SJSA1 (cell line): ENCODE data around the gene TTLL13. TPM values are rescaled to one million over a fixed set of nuclear protein-coding genes. Genes with fewer than 3 reads are reported as not detected.
"Not testable (repeated sequence)": the region's sequence is repeated elsewhere in the genome, so short reads cannot be mapped to it uniquely, and the experiment has no call there.

Experiments
- DNase-seq, 2 experiments: peaks; one replicate each; pipeline ENCODE4 v3.0.0-alpha.2; 2015 to 2020; ENCODE audit warnings: low spot score in 2 of 2, low read depth in 1 of 2
- H3K27ac ChIP-seq: fragments of 250-450 bp; sonication (Bioruptor Pico); 2 replicates; pipeline ENCODE4 v1.5.1; 2020; ENCODE audit warnings: mild to moderate bottlenecking, moderate library complexity
- H3K27me3 ChIP-seq: fragments of 250-450 bp; sonication (Bioruptor Pico); replicated peaks from 2 replicates; pipeline ENCODE4 v1.5.1; 2020; ENCODE audit warnings: mild to moderate bottlenecking, moderate library complexity
- H3K36me3 ChIP-seq: fragments of 250-450 bp; sonication (Bioruptor Pico); 2 replicates; pipeline ENCODE4 v1.5.1; 2020; ENCODE audit warnings: mild to moderate bottlenecking
- H3K4me1 ChIP-seq: fragments of 250-450 bp; sonication (Bioruptor Pico); replicated peaks from 2 replicates; pipeline ENCODE4 v1.6.1; 2021; ENCODE audit warnings: mild to moderate bottlenecking
- H3K4me3 ChIP-seq: fragments of 250-450 bp; sonication (Bioruptor Pico); 2 replicates; pipeline ENCODE4 v1.5.1; 2020; ENCODE audit warnings: mild to moderate bottlenecking
- H3K9me3 ChIP-seq: fragments of 250-450 bp; sonication (Bioruptor Pico); replicated peaks from 2 replicates; pipeline ENCODE4 v1.5.1; 2020; ENCODE audit warnings: mild to moderate bottlenecking
- total RNA-seq: library from RNA; depleted of rRNA; stranded (reverse); fragments of >200 nt; shearing (Covaris generic); gene quantifications from 2 replicates; pipeline ENCODE4 v1.2.3, GENCODE V29; 2014

Gene TTLL13
- total RNA-seq, 1 experiment from 2014 or later = not detected

- Histone ChIP-seq H3K4me1 (peaks cover 27% of the 10 kb centered on the region), H3K27me3 (no peaks in the 10 kb centered on the region)
- DNase-seq = peak; percentile 91 to 96
Observed at GRCh38 chr15:90265271-90266060, 16.1 kb downstream of the TTLL13 start, which contains the start of gene NGRN. Gene NGRN (plus strand): TSS chr15:90265672. CDS start chr15:90265713, 41 bp downstream.

GRCh38 chr15:90266061-90266431, 16.7 kb downstream of the TTLL13 start:
- Histone ChIP-seq H3K27ac (peak overlapping the region; percentile 94), H3K4me1 (peaks cover 27% of the 10 kb centered on the region), H3K4me3 (peak overlapping the region; percentile 81), H3K36me3 (peaks cover 34% of the 10 kb centered on the region), H3K27me3 (no peaks in the 10 kb centered on the region), H3K9me3 (no peaks in the 10 kb centered on the region)
- DNase-seq = no peak

More at GRCh38 chr15:90265271-90266060, 16.1 kb downstream of the TTLL13 start, which contains the start of gene NGRN:
- peak within 1 kb of the TSS; percentile 81 for H3K4me3 ChIP-seq
- H3K27ac ChIP-seq = peak within 1 kb of the TSS; percentile 94
- no peaks in the 10 kb centered on the region for H3K9me3 ChIP-seq
- H3K36me3 ChIP-seq = peaks cover 29% of the 10 kb centered on the region

DNA sequence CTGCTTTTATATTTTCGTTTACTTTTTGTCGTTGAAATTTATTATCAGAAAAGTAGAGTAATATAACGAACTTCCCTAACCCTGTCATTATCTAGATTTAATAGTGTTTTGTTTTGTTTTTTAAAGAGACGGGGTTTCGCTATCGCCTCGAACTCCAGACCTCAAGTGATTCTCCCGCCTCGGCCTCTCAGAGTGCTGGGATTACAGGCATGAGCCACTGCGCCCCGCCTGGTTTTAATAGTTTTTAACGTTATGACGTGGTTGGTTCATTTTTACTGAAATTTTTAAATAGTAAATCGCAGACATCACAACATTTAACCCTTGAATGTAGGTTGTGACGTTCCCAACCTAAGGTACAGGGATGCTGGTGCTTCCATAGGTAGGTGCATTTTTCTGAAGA, 17.1 kb downstream of the TTLL13 start:
- H3K27me3 ChIP-seq = no peaks in the 10 kb centered on the region
- peak overlapping the region; percentile 81 for H3K4me3 ChIP-seq
- H3K4me1 ChIP-seq = peaks cover 27% of the 10 kb centered on the region
- peak overlapping the region; percentile 94 for H3K27ac ChIP-seq
- no peaks in the 10 kb centered on the region for H3K9me3 ChIP-seq
- peaks cover 39% of the 10 kb centered on the region for H3K36me3 ChIP-seq
- no peak for DNase-seq

DNA sequence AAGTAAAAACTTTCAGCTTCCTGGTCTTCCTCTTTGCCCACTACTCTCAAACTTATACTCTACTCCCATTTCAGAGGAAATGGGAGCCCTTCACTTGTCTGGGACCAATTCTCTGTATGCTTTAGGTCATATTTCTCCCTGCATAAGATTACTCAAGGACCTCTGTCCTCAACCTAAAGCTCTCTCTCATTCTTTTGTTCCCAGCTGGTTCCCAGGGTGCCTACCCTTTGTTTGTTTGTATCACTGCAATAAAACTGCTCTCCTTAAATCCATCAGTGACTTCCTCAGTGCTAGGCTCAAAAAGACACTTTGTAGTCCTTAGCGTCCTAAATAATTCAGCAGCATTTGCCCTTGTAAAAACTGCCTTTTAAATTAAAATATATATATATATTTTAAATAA, 19.1 kb downstream of the TTLL13 start:
- Histone ChIP-seq H3K4me3 (no peak overlapping the region), H3K4me1 (peaks cover 27% of the 10 kb centered on the region), H3K27ac (no peak overlapping the region), H3K36me3 (peaks cover 58% of the 10 kb centered on the region), H3K9me3 (no peaks in the 10 kb centered on the region), H3K27me3 (no peaks in the 10 kb centered on the region)
- no peak for DNase-seq

DNA sequence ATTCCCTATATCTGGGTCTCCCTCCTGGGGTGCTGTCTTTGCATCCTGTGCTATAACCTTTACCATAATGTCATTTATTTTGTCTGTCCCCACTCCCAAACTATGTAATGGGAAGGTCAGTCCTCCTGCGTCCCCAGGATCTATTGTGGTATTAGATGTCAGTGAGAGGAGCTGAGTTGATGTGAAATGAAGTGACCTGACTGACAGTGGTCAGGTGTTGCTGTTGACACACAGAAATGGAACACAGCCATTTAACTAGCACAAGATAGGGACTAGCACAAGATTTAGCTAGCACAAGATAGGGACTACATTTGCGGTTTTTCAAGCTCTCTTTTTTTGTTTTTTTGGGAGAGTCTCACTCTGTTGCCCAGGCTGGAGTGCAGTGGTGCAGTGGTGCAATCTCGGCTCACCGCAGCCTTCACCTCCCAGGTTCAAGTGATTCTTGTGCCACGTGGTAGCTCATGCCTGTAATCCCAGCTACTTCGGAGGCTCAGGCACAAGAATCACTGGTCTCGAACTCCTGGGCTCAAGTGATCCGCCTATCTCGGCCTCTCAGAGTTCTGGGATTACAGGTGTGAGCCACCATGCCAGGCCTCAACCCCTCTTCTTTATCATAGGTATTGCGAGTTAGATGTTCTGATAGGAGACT, 21.3 kb downstream of the TTLL13 start:
- peaks cover 77% of the 10 kb centered on the region for H3K36me3 ChIP-seq
- H3K4me1 ChIP-seq = peaks cover 15% of the 10 kb centered on the region
- no peaks in the 10 kb centered on the region for H3K27me3 ChIP-seq
- no peak overlapping the region for H3K4me3 ChIP-seq
- no peak for DNase-seq
- H3K9me3 ChIP-seq = no peaks in the 10 kb centered on the region
- H3K27ac ChIP-seq = no peak overlapping the region

GRCh38 chr15:90271459-90272166, 22.3 kb downstream of the TTLL13 start:
- H3K9me3 ChIP-seq = no peaks in the 10 kb centered on the region
- peaks cover 80% of the 10 kb centered on the region for H3K36me3 ChIP-seq
- peaks cover 15% of the 10 kb centered on the region for H3K4me1 ChIP-seq
- H3K4me3 ChIP-seq = no peak overlapping the region
- H3K27me3 ChIP-seq = no peaks in the 10 kb centered on the region
- no peak for DNase-seq
- no peak overlapping the region for H3K27ac ChIP-seq

- H3K9me3 ChIP-seq, H3K27me3 ChIP-seq, DNase-seq, H3K4me3 ChIP-seq, H3K27ac ChIP-seq, H3K4me1 ChIP-seq: not testable (repeated sequence)
- peaks cover 23% of the 10 kb centered on the region for H3K36me3 ChIP-seq
Observed at GRCh38 chr15:90278467-90278866, 29.1 kb downstream of the TTLL13 start.

DNA sequence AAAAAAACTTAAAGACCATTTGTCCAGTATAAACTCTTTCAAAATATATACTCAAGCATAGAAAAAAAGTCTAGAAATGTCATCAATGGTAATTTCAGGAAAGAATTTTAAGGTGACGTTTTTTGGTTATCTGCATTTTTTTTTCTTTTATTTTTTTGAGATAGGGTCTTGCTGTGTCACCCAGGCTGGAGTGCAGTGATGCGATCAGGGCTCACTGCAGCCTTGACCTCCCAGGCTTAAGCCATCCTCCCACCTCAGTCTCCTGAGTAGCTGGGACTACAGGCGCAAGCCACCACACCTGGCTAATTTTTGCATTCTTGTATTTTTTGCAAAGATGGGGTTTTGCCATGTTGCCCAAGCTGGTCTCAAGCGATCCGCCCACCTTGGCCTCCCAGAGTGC, 31.4 kb downstream of the TTLL13 start:
- not testable (repeated sequence) for H3K36me3 ChIP-seq, H3K4me1 ChIP-seq, H3K4me3 ChIP-seq, H3K9me3 ChIP-seq, H3K27ac ChIP-seq, H3K27me3 ChIP-seq, DNase-seq

GRCh38 chr15:90281637-90282036, 32.3 kb downstream of the TTLL13 start:
- not testable (repeated sequence) for H3K4me1 ChIP-seq, H3K4me3 ChIP-seq, H3K36me3 ChIP-seq, H3K27ac ChIP-seq, H3K27me3 ChIP-seq, H3K9me3 ChIP-seq, DNase-seq

DNA sequence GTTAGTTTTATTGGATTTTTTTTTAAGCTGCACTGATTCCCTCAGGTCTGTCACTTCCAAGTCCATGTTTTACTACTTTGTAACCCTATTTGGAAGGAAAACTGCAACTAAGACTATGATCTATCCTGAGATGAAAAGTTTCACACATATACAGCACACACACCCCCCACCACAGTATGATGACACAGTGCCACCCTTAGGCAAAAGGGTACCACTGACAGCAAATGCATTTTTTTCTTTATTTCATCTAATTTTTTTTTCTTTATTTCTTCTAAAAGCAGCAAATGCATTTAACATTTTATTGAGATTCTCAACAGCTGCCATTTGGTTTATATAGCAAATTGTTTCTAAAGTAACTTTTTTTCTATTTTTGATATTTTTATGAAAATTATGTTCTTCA, 37.3 kb downstream of the TTLL13 start:
- no peaks in the 10 kb centered on the region for H3K36me3 ChIP-seq
- H3K4me1 ChIP-seq = no peaks in the 10 kb centered on the region
- no peaks in the 10 kb centered on the region for H3K27me3 ChIP-seq
- no peak overlapping the region for H3K27ac ChIP-seq
- DNase-seq = peak in 1 of 2 experiments; percentile 10
- no peaks in the 10 kb centered on the region for H3K9me3 ChIP-seq
- H3K4me3 ChIP-seq = no peak overlapping the region

GRCh38 chr15:90287101-90287500, 37.7 kb downstream of the TTLL13 start:
- Histone ChIP-seq H3K27me3 (no peaks in the 10 kb centered on the region), H3K36me3 (no peaks in the 10 kb centered on the region), H3K27ac (no peak overlapping the region), H3K4me3 (no peak overlapping the region), H3K9me3 (no peaks in the 10 kb centered on the region), H3K4me1 (no peaks in the 10 kb centered on the region)
- DNase-seq = no peak

- no peaks in the 10 kb centered on the region for H3K36me3 ChIP-seq
- no peaks in the 10 kb centered on the region for H3K4me1 ChIP-seq
- H3K27ac ChIP-seq = no peak overlapping the region
- no peaks in the 10 kb centered on the region for H3K27me3 ChIP-seq
- DNase-seq = no peak
- H3K4me3 ChIP-seq = no peak overlapping the region
- H3K9me3 ChIP-seq = no peaks in the 10 kb centered on the region
Observed at GRCh38 chr15:90287946-90288345, 38.6 kb downstream of the TTLL13 start.

DNA sequence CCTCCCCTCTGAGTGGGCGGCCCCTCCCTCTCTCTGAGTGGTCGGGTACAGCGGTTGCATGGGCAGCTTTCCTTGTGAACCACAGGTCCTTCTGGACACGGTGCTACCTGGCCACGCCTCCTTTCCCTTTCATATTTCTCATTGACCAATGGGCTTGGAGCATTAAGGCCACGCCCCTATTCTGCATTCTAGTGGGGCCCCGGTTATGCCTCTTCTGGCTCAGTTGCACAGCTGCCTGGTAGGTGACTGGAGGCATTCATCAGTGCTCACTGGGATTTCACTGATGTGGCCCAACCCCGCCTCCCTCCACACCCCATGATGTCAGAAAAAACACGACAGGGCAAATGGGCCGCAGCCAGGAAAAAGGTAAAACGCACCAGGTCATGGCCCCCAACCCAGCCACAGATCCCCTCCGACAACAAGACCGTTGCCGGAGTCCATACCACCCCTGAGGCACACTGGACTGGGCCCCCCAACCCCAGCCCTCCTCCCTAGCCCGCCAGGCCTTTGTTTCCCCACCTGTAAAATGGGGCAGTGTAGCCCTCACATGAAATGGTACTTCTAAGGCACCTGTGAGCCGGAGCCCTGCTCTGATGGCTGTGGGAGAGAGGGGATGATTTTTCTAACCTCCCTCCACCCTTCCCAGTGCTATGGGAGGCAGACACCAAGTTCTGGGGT, 42.5 kb downstream of the TTLL13 start:
- H3K36me3 ChIP-seq = no peaks in the 10 kb centered on the region
- no peaks in the 10 kb centered on the region for H3K9me3 ChIP-seq
- DNase-seq = no peak
- H3K4me3 ChIP-seq = no peak overlapping the region
- H3K27ac ChIP-seq = no peak overlapping the region
- no peaks in the 10 kb centered on the region for H3K4me1 ChIP-seq
- H3K27me3 ChIP-seq = no peaks in the 10 kb centered on the region
